HG02970 (cell line): Measurements from ENCODE around the gene RELL1.

ENCODE experiments used
- ATAC-seq: cut with Tn5 transposase; IDR thresholded peaks from one replicate; pipeline ENCODE4 v1.9.1; 2021; ENCODE audit warnings: mild to moderate bottlenecking, moderate library complexity, moderate number of reproducible peaks; ENCODE audit not compliant: unreplicated experiment, low FRiP score

The RELL1 gene

GRCh38 chr4:37667197-37668100, 18.7 kb downstream of the RELL1 start:
- no peak for ATAC-seq

- no peak for ATAC-seq
Measured at GRCh38 chr4:37666625-37667071, 19.5 kb downstream of the RELL1 start.

- no peak for ATAC-seq
Measured at GRCh38 chr4:37665333-37666320, 20.5 kb downstream of the RELL1 start.

GRCh38 chr4:37664696-37665095, 21.5 kb downstream of the RELL1 start:
- no peak for ATAC-seq

- no peak for ATAC-seq
Measured at GRCh38 chr4:37663552-37663951, 22.6 kb downstream of the RELL1 start.

GRCh38 chr4:37662861-37663390, 23.2 kb downstream of the RELL1 start:
- ATAC-seq: no peak

GRCh38 chr4:37662251-37662650, 23.9 kb downstream of the RELL1 start:
- no peak for ATAC-seq

- no peak for ATAC-seq
Measured at GRCh38 chr4:37661772-37662171, 24.4 kb downstream of the RELL1 start.

- no peak for ATAC-seq
Measured at GRCh38 chr4:37659696-37660095, 26.5 kb downstream of the RELL1 start.

GRCh38 chr4:37656649-37657048, 29.5 kb downstream of the RELL1 start:
- ATAC-seq: no peak

- ATAC-seq: no peak
Measured at GRCh38 chr4:37653601-37654000, 32.6 kb downstream of the RELL1 start.

GRCh38 chr4:37652747-37653527, 33.2 kb downstream of the RELL1 start:
- ATAC-seq: no peak

GRCh38 chr4:37651781-37652377, 34.3 kb downstream of the RELL1 start:
- ATAC-seq: no peak

- ATAC-seq: no peak
Measured at GRCh38 chr4:37650481-37650880, 35.7 kb downstream of the RELL1 start.

- no peak for ATAC-seq
Measured at GRCh38 chr4:37649268-37649667, 36.9 kb downstream of the RELL1 start.

- no peak for ATAC-seq
Measured at GRCh38 chr4:37648084-37648817, 37.9 kb downstream of the RELL1 start.

- no peak for ATAC-seq
Measured at GRCh38 chr4:37646247-37646646, 39.9 kb downstream of the RELL1 start.

- ATAC-seq: no peak
Measured at GRCh38 chr4:37645736-37646135, 40.4 kb downstream of the RELL1 start.

GRCh38 chr4:37644962-37645361, 41.2 kb downstream of the RELL1 start:
- ATAC-seq: no peak
